GM18520 (cell line): ENCODE results near the gene HIRA.
"Not testable (repeated sequence)": the region's sequence is repeated elsewhere in the genome, so short reads cannot be mapped to it uniquely, and the experiment has no call there.

Source experiments
- ATAC-seq: cut with Tn5 transposase; IDR thresholded peaks from one replicate; pipeline ENCODE4 v1.9.1; 2021; ENCODE audit not compliant: unreplicated experiment

HIRA gene

GRCh38 chr22:19443544-19444211, 12.1 kb upstream of the HIRA start:
- no peak for ATAC-seq

GRCh38 chr22:19442166-19442565, 10.6 kb upstream of the HIRA start:
- ATAC-seq: no peak

- no peak for ATAC-seq
Observed at GRCh38 chr22:19440411-19441195, 9.1 kb upstream of the HIRA start.

- ATAC-seq: no peak
Observed at GRCh38 chr22:19438298-19438697, 6.8 kb upstream of the HIRA start.

DNA sequence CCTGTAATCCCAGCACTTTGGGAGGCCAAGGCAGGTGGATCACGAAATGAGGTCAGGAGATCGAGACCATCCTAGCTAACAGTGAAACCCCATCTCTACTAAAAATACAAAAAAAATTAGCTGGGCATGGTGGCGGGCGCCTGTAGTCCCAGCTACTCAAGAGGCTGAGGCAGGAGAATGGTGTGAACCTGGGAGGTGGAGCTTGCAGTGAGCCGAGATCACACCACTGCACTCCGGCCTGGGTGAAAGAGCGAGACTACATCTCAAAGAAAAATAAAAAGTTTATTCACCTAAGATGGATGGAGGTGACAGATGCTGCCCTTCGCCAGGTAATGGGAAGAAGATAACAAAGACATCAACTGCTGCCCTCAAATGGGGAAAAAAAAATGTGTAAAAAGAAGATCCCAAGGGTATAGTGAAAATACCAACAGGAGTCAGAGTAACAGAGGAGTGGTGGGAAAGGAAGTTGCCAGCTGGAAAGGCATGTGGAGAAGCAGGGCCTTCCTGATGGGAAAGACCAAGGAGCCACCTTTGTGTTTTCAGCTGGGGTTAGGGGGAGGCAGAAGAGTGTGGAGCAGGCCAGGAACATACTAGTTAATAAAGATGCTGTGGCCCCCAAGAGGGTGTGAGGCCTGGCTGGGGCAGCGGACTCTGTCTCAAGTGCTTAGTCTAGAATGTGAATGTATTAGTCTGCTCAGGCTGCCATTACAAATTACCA, 5.1 kb upstream of the HIRA start:
- not testable (repeated sequence) for ATAC-seq

GRCh38 chr22:19434829-19435580, 3.5 kb upstream of the HIRA start:
- ATAC-seq: no peak

GRCh38 chr22:19434401-19434800, 2.9 kb upstream of the HIRA start:
- no peak for ATAC-seq

DNA sequence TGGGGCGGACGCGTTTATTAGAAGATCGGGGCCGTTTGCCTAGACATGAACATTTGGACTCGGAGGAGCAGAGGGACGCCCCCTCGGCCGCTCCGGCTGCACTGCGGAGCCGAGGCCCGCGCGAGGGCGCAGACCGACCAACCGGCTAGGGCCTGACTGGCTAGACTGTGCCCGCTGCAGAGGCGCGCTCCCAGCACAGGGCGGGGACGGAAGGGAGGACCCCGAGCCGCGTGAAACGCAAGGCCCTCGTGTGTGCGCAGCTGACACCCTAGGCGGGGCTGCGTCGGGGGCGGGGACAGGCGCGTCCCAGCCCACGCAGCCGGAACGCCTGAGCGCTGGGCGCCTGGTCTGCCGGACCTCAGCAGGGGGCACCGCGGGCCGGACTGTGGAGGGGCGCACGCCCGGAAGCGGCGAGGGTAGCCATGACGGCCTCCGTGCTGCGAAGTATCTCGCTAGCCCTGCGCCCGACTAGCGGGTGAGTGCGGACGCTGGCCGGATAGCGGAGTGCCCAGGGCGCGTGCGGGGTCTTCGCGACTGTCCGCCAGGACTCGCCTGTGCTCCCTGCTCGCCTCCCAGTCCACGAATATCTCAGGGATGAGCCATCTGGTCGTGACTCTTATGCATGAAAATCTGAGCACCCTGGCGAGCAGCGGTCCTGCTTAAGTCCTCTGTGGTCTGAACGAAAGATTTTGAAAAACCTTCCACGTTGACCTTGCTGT, 759 bp upstream of the HIRA start, which contains the start of gene MRPL40:
MRPL40 (plus strand) TSS at position 413 of the 719 bp plus-strand sequence; CDS start at position 423, 10 bp downstream.
- peak; percentile 69 for ATAC-seq

- ATAC-seq: no peak
Observed at GRCh38 chr22:19430890-19431541, 517 bp downstream of the HIRA start.

DNA sequence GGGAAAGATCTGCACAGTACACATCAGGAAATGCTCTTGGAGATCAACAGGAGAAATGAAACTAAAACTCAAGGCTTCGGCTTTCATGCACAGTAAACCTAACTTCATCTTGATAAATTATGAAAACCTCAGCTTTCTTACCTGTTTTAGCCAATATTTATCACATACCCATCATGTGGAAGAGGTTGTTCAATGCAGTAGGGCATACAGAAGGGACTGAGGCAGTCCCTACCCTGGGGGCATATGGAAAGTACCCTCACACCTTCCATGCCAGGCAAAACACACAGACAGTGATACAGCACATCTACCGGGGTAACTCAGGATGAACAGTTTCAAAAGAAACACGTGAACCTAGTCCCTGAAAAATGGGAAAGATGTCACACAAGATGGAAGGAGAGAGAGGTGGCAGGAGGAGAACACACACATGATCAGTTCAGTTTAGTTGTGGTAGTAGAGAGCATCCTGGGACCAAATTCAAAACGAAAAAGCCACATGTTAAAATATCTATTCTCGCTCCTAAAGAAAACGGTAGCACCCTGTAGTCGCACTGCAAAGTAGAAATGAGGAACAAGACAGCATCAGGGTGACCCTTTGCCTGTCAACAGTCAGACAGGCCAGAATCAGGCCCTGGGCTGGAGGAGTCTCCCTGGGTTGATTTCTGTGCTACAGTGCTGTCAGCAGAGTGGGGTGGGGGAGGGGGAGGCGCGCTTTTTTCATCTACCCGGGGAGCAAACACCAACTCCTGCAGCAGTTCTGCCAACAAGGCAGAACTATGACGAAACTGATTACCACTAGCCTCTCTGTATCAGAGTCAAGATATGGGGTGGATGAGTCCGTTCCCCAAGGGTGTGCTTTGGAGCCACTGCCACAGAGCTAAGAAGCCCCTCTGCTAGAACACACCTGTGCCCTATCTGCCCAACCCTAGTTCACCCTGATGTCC, 1.3 kb downstream of the HIRA start:
- no peak for ATAC-seq

- ATAC-seq: no peak
Observed at GRCh38 chr22:19424186-19424500, 7.4 kb downstream of the HIRA start.

DNA sequence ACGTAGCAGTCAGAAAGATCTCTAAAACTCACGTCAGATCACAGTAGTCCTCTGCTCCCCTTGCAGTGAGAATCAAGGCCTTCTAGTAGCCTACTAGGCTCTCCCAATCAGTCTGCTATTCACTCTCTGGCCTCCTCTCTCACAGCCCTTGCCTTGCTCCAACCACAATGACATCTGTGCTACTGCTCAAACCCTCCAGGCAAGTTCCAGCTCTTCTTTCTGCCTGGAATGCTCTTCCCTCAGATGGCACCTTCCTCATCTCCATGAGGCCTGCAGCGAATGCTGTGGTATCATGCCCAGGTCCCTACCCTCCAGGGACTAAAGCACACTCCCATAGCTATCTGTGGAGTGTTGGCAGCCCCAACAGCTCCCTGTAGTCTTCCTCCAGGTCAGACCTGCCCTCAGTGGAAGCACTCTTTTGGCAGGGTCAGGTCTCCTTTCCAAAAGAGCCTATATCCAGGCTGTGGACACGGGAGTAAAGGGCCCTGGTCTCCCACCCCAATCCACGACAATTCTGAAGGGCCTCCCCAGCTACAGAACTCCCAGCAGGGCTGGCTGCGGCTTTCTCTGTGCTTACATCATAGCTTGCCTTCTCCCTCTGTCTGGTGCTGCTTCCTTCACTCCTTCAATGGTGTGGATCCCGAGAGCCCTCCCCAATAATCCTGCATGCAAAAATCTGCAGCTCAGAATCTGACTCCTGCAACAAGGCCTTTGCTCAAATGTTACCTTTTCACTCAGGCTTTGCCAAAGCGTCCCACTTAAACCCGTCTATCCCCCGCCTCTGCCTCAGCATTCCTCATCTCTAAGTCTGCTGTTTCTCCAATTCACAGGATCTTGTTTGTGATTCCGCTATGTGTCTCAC, 8.9 kb downstream of the HIRA start:
- no peak for ATAC-seq

DNA sequence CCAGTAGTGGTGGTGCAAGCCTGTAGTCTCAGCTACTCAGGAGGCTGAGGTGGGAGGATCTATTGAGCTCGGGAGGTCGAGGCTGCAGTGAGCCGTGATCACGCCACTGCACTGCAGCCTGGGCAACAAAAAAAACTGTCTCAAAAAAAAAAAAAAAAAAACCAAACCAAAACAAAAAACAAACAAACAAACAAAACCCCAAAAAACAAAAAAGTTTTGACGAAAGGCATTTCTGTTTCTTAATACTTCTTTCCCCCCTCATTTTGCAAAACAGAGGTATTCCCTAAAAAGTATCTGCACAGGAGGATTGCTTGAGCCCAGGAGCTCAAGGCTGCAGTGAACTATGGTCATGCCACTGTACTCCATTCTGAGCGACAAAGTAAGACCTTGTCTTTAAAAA, 11.2 kb downstream of the HIRA start:
- no peak for ATAC-seq

- peak; percentile 81 for ATAC-seq
Observed at GRCh38 chr22:19419464-19420178, 11.9 kb downstream of the HIRA start.

- no peak for ATAC-seq
Observed at GRCh38 chr22:19419086-19419463, 12.5 kb downstream of the HIRA start.

DNA sequence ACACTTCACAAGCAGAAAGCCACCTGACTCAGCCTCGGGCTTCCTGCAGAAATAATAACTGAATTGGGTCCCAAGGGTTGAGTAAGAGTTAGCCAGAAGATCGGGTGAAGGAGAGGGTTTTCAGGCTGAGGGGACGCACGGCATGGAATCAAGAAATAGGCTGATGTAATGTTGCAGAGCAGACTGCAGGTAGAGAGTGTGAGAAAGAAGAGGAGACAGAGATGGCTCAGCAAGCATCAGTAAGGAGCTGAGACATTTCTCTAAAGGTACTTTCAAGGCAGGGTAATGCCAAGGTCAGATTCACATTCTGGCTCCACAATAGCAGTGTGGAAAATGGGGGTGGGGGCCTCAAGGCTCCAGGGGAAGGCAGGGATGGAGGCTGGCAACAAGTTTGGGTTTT, 18.6 kb downstream of the HIRA start:
- no peak for ATAC-seq

- no peak for ATAC-seq
Observed at GRCh38 chr22:19412478-19412877, 19.1 kb downstream of the HIRA start.

- ATAC-seq: no peak
Observed at GRCh38 chr22:19411690-19412045, 19.9 kb downstream of the HIRA start.
